Measurements from ENCODE around the gene LIPI. TPM values are rescaled to one million over a fixed set of nuclear protein-coding genes. Genes with fewer than 3 reads are reported as not detected.
"Not testable (repeated sequence)": the region's sequence is repeated elsewhere in the genome, so short reads cannot be mapped to it uniquely, and the experiment has no call there.

LIPI gene
- total RNA-seq, 4 donors from 2014 or later = not detected

DNA sequence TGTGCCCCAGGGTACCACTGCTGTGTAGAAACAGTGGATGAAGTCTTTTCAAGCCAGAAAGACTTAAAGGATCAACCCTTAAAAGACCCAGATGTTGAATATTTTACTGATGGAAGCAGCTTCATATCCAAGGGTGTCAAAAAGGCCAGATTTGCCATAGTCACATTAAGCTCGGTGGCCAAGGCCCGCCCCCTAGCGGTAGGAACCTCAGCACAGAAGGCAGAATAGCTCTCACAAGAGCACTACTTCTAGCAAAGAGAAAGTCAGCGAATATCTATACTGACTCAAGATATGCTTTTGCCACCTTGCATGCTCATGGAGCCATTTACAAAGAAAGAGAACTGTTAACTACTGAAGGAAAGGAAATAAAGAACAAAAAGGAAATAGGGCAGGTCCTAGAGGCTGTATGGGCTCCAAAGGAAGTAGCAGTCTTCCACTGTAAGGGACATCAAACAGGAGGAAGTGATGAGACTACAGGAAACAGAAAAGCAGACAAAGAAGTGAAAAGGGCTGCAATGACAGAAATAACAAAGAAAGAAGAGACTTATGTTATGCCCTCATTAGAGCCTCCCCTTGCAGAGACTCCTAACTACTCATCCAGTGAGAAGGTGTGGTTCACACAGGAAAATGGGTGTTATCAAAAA, 90.5 kb downstream of the LIPI start:
- intact Hi-C loops (cut with DNase I) = no loop called here
- H3K4me1 ChIP-seq = peaks cover 0 to 17% (median 0%) of the 10 kb centered on the region in 3 donors
- no peak for DNase-seq
- no peak overlapping the region for H3K27ac ChIP-seq
- peaks cover 0 to 6% (median 0%) of the 10 kb centered on the region in 3 donors for H3K9me3 ChIP-seq
- TF ChIP-seq, protein P1, sequence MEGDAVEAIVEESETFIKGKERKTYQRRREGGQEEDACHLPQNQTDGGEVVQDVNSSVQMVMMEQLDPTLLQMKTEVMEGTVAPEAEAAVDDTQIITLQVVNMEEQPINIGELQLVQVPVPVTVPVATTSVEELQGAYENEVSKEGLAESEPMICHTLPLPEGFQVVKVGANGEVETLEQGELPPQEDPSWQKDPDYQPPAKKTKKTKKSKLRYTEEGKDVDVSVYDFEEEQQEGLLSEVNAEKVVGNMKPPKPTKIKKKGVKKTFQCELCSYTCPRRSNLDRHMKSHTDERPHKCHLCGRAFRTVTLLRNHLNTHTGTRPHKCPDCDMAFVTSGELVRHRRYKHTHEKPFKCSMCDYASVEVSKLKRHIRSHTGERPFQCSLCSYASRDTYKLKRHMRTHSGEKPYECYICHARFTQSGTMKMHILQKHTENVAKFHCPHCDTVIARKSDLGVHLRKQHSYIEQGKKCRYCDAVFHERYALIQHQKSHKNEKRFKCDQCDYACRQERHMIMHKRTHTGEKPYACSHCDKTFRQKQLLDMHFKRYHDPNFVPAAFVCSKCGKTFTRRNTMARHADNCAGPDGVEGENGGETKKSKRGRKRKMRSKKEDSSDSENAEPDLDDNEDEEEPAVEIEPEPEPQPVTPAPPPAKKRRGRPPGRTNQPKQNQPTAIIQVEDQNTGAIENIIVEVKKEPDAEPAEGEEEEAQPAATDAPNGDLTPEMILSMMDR (IDR thresholded peaks at IDR 0.05) = peak in 5 of 6 experiments; percentile 15 to 67 (median 52)
- TF ChIP-seq POLR2A (IDR thresholded peaks at IDR 0.05) = no peak
- H3K36me3 ChIP-seq = no peaks in the 10 kb centered on the region
- no peaks in the 10 kb centered on the region for H3K27me3 ChIP-seq
- H3K4me3 ChIP-seq = no peak overlapping the region
- 39 to 42% methylated on average over 4 of the region's 4 CpGs for WGBS, 2 donors

DNA sequence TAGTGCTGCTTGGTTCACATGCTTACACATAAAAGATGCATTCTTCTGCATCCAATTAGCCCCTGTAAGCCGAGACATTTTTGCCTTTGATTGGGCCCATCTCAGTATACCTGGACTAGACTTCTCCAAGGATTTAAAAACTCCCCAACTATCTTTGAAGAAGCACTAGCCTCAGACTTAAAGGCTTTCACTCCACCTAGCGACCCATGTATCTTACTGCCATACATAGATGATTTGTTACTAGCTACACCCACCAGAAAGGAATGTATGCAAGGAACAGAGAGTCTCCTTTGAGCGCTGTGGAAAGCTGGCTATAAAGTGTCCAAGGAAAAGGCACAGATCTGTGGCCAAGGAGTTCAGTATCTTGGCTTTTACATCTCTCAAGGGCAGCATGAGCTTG, 91.7 kb downstream of the LIPI start:
- Histone ChIP-seq H3K4me3 (no peak overlapping the region), H3K27ac (no peak overlapping the region), H3K27me3 (no peaks in the 10 kb centered on the region), H3K4me1 (peaks cover 0 to 29% (median 0%) of the 10 kb centered on the region in 3 donors), H3K36me3 (no peaks in the 10 kb centered on the region), H3K9me3 (peaks cover 0 to 2% (median 0%) of the 10 kb centered on the region in 3 donors)
- intact Hi-C loops (cut with DNase I) = no loop called here
- DNase-seq = no peak
- TF ChIP-seq, protein P1 (IDR thresholded peaks at IDR 0.05) = no peak
- no peak for TF ChIP-seq POLR2A (IDR thresholded peaks at IDR 0.05)
- WGBS, 2 donors = 86 to 97% methylated on average over 3 of the region's 3 CpGs

DNA sequence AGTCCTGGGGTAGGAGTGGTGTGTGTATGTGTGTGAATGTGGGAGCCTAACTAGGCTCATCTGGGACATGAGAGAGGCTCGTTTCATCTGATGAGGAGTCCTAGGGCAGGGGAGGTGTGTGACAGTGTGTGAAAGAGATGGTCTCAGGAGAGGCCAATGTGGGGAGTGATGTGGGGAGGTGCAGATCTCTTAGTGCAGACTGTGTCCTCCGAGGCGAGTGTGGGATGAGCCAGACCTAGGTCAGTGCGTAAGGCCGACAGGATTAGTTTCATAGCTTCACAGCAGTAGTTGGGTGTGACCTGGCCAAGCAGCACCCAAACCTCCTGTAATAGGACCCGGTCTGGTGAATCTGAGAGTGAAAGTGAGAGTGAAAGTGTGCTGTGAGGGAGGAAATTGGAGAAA, 94.7 kb downstream of the LIPI start:
- H3K36me3 ChIP-seq = no peaks in the 10 kb centered on the region
- no peaks in the 10 kb centered on the region for H3K9me3 ChIP-seq
- H3K4me3 ChIP-seq = no peak overlapping the region
- no peak overlapping the region for H3K27ac ChIP-seq
- no peak for DNase-seq
- no peaks in the 10 kb centered on the region for H3K27me3 ChIP-seq
- intact Hi-C loops (cut with DNase I) = no loop called here
- TF ChIP-seq POLR2A (IDR thresholded peaks at IDR 0.05) = no peak
- TF ChIP-seq, protein P1 (IDR thresholded peaks at IDR 0.05) = no peak
- H3K4me1 ChIP-seq = peaks cover 0 to 33% (median 0%) of the 10 kb centered on the region in 3 donors
- WGBS, 2 donors = 84 to 85% methylated on average over 6 of the region's 6 CpGs

DNA sequence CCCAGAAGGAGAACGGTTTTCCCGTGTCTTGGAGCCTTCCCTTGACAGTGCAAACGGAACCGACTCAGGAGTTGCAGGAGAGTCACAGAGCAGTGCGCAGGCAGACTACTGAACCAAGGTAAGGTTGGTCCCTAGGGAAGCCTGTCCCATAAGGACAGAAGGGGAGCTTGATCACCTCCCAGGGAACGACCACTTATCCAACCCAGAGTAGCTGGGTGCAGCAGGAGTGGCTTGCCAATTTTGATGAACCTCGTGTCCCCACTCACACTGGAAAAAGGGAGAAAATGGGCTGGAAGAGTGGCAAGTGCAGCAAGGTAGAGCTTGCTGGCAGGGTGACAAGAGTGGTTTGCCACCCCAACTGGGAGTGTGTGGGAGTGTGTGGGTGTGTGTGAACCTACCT, 95.1 kb downstream of the LIPI start:
- no peaks in the 10 kb centered on the region for H3K9me3 ChIP-seq
- H3K27ac ChIP-seq = no peak overlapping the region
- H3K27me3 ChIP-seq = no peaks in the 10 kb centered on the region
- peaks cover 0 to 32% (median 0%) of the 10 kb centered on the region in 3 donors for H3K4me1 ChIP-seq
- DNase-seq = no peak
- no peak overlapping the region for H3K4me3 ChIP-seq
- H3K36me3 ChIP-seq = no peaks in the 10 kb centered on the region
- TF ChIP-seq, protein P1 (IDR thresholded peaks at IDR 0.05) = no peak
- TF ChIP-seq POLR2A (IDR thresholded peaks at IDR 0.05) = no peak
- WGBS, 2 donors = 89 to 100% methylated on average over 3 of the region's 7 CpGs
- intact Hi-C loops (cut with DNase I) = no loop called here

DNA sequence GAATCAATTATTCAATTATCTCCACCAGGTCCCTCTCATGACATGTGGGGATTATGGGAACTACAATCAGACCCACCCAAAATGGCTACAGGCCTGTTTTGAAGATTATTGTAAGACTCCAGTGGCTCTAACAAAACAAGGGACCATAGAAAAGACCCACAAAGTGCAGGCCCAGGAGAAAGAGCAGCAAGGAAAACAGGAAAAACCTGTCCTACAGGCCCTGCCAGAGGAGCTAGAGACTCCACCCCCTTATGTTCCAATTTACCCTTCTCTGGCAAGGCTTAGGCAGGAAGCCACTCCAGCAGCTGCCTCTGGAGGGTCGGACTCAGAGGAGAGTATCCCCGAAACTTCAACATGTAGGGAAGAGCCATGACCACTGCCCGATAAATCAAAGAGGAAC, 96.5 kb downstream of the LIPI start:
- WGBS, 2 donors = 88% methylated on average over 3 of the region's 3 CpGs
- H3K4me3 ChIP-seq = no peak overlapping the region
- H3K36me3 ChIP-seq = no peaks in the 10 kb centered on the region
- no peaks in the 10 kb centered on the region for H3K27me3 ChIP-seq
- peak overlapping the region in 1 of 4 donors; percentile 36 for H3K27ac ChIP-seq
- TF ChIP-seq, protein P1 (IDR thresholded peaks at IDR 0.05) = no peak
- no peak for TF ChIP-seq POLR2A (IDR thresholded peaks at IDR 0.05)
- H3K9me3 ChIP-seq = no peaks in the 10 kb centered on the region
- DNase-seq = no peak
- intact Hi-C loops (cut with DNase I) = no loop called here
- H3K4me1 ChIP-seq = peaks cover 0 to 26% (median 0%) of the 10 kb centered on the region in 3 donors

DNA sequence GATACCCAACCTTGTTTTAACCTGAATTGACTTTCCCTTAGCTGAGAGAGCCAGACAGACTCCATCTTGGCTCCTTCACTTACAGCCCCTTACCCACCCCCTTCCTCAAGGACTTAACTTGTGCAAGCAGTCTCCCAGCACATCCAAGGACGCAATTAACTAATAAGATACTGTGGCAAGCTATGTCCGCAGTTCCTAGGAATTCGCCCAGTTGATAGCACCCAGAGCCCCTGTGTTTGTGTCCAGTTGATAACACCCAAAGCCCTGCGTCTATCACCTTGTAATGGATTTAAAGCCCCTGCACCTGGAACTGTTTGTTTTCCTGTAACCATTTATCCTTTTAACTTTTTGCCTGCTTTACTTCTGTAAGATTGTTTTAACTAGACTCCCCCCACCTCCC, 106.2 kb downstream of the LIPI start:
- H3K4me1 ChIP-seq; intact Hi-C loops (cut with DNase I); H3K9me3 ChIP-seq; H3K36me3 ChIP-seq; H3K4me3 ChIP-seq; DNase-seq; H3K27me3 ChIP-seq; H3K27ac ChIP-seq: not testable (repeated sequence)
- 75 to 95% methylated on average over 3 to 4 of the region's 4 CpGs for WGBS, 2 donors
